NB4 (cell line): ENCODE measurements around the gene IGSF21.

Experiments
- CTCF ChIP-seq: IDR thresholded peaks from one replicate; pipeline ENCODE4 v1.5.1; 2012; ENCODE audit warnings: low read depth, low read length
- POLR2A ChIP-seq: IDR thresholded peaks from 2 replicates; pipeline ENCODE4 v1.6.1; 2011; ENCODE audit warnings: mild to moderate bottlenecking; ENCODE audit not compliant: insufficient read length; ENCODE audit errors: extremely low read depth

GRCh38 chr1:18264450-18265039 lies 156.9 kb downstream of the IGSF21 start:
- TF ChIP-seq CTCF (no peak), POLR2A (no peak)
